Measurements from ENCODE around the gene KIF27. TPM values are rescaled to one million over a fixed set of nuclear protein-coding genes. Genes with fewer than 3 reads are reported as not detected.

KIF27 gene
- total RNA-seq, 1 donor from 2014 or later: 16.4 TPM

- Mint-ChIP-seq H3K4me3 (no peak overlapping the region), H3K9me3 (no peaks in the 10 kb centered on the region), H3K27me3 (ENCODE audit: insufficient read depth, low read depth) (peaks cover 5% of the 10 kb centered on the region), H3K36me3 (peaks cover 28% of the 10 kb centered on the region), H3K27ac (no peak overlapping the region), H3K4me1 (no peaks in the 10 kb centered on the region)
- Histone ChIP-seq H3K4me2 (no peak overlapping the region), H3F3A (ENCODE audit: low read depth) (peaks cover 68% of the 10 kb centered on the region), H3K36me3 (peaks cover 38% of the 10 kb centered on the region), H3K27ac (peak overlapping the region; percentile 23), H3K9ac (no peak overlapping the region), H2AFZ (replicated peaks) (no peak overlapping the region), H3K79me2 (ENCODE audit: low read depth) (peaks cover 29% of the 10 kb centered on the region), H3K4me3 (no peak overlapping the region), H3K9me3 (ENCODE audit: low read depth) (no peaks in the 10 kb centered on the region), H3K27me3 (no peaks in the 10 kb centered on the region), H3K4me1 (no peaks in the 10 kb centered on the region), H4K20me1 (ENCODE audit: low read depth) (peaks cover 60% of the 10 kb centered on the region)
- no peak for DNase-seq (ENCODE audit: low spot score)
- TF ChIP-seq EZH2phosphoT487 (IDR thresholded peaks at IDR 0.05): no peak
- TF ChIP-seq CTCF (IDR thresholded peaks at IDR 0.05): no peak
Observed at GRCh38 chr9:83966209-83966582, 45.0 kb upstream of the KIF27 start.

GRCh38 chr9:83965350-83966208 lies 44.3 kb upstream of the KIF27 start:
- Histone ChIP-seq H3K4me1 (no peaks in the 10 kb centered on the region), H3K4me3 (no peak overlapping the region), H4K20me1 (ENCODE audit: low read depth) (peaks cover 54% of the 10 kb centered on the region), H3K36me3 (peaks cover 31% of the 10 kb centered on the region), H2AFZ (replicated peaks) (no peak overlapping the region), H3K9me3 (ENCODE audit: low read depth) (no peaks in the 10 kb centered on the region), H3K27me3 (no peaks in the 10 kb centered on the region), H3F3A (ENCODE audit: low read depth) (peaks cover 62% of the 10 kb centered on the region), H3K27ac (peak overlapping the region; percentile 23), H3K79me2 (ENCODE audit: low read depth) (peaks cover 23% of the 10 kb centered on the region), H3K9ac (no peak overlapping the region), H3K4me2 (no peak overlapping the region)
- peaks cover 5% of the 10 kb centered on the region for H3K27me3 Mint-ChIP-seq (ENCODE audit: insufficient read depth, low read depth)
- no peak overlapping the region for H3K27ac Mint-ChIP-seq
- peaks cover 23% of the 10 kb centered on the region for H3K36me3 Mint-ChIP-seq
- no peak for TF ChIP-seq EZH2 (IDR thresholded peaks at IDR 0.05)
- TF ChIP-seq CTCF (IDR thresholded peaks at IDR 0.05): no peak
- TF ChIP-seq EZH2phosphoT487 (IDR thresholded peaks at IDR 0.05): no peak
- no peak overlapping the region for H3K4me3 Mint-ChIP-seq
- no peak for DNase-seq (ENCODE audit: low spot score)
- H3K4me1 Mint-ChIP-seq: no peaks in the 10 kb centered on the region
- H3K9me3 Mint-ChIP-seq: no peaks in the 10 kb centered on the region

- Histone ChIP-seq H3K9ac (no peak overlapping the region), H3K9me3 (ENCODE audit: low read depth) (no peaks in the 10 kb centered on the region), H3K4me3 (no peak overlapping the region), H2AFZ (replicated peaks) (no peak overlapping the region), H3K4me1 (no peaks in the 10 kb centered on the region), H3F3A (ENCODE audit: low read depth) (peaks cover 56% of the 10 kb centered on the region), H3K36me3 (peaks cover 25% of the 10 kb centered on the region), H3K27me3 (no peaks in the 10 kb centered on the region), H4K20me1 (ENCODE audit: low read depth) (peaks cover 48% of the 10 kb centered on the region), H3K4me2 (no peak overlapping the region), H3K79me2 (ENCODE audit: low read depth) (peaks cover 16% of the 10 kb centered on the region), H3K27ac (peak overlapping the region; percentile 23)
- Mint-ChIP-seq H3K27me3 (ENCODE audit: insufficient read depth, low read depth) (peaks cover 5% of the 10 kb centered on the region), H3K4me3 (no peak overlapping the region), H3K4me1 (no peaks in the 10 kb centered on the region), H3K9me3 (no peaks in the 10 kb centered on the region), H3K36me3 (peaks cover 20% of the 10 kb centered on the region), H3K27ac (no peak overlapping the region)
- DNase-seq (ENCODE audit: low spot score): no peak
- TF ChIP-seq EZH2 (IDR thresholded peaks at IDR 0.05) (no peak), EZH2phosphoT487 (IDR thresholded peaks at IDR 0.05) (no peak), CTCF (IDR thresholded peaks at IDR 0.05) (no peak)
Observed at GRCh38 chr9:83964973-83965349, 43.7 kb upstream of the KIF27 start.

Data from neural progenitor cell (in vitro differentiated cells).